Hepatocyte (in vitro differentiated cells): ENCODE data around the gene CDCP1.

Experiments used
- EZH2 ChIP-seq: fragments of 200-600 bp; sonication (generic); IDR thresholded peaks from 2 replicates; pipeline ENCODE4 v1.6.1; 2016; ENCODE audit warnings: antibody characterized with exemption, mild to moderate bottlenecking, borderline replicate concordance
- EZH2phosphoT487 ChIP-seq: fragments of 200-600 bp; sonication (generic); IDR thresholded peaks from one replicate; pipeline ENCODE4 v1.6.1; 2018; ENCODE audit warnings: antibody characterized with exemption, mild to moderate bottlenecking, low read depth, moderate library complexity; ENCODE audit not compliant: unreplicated experiment, severe bottlenecking
- TF ChIP-seq, protein P1 (sequence below): fragments of 200-600 bp; sonication (generic); IDR thresholded peaks from 2 replicates; pipeline ENCODE4 v1.5.1; 2016; ENCODE audit warnings: antibody characterized with exemption, mild to moderate bottlenecking; ENCODE audit not compliant: poor library complexity

- TF ChIP-seq, protein P1, sequence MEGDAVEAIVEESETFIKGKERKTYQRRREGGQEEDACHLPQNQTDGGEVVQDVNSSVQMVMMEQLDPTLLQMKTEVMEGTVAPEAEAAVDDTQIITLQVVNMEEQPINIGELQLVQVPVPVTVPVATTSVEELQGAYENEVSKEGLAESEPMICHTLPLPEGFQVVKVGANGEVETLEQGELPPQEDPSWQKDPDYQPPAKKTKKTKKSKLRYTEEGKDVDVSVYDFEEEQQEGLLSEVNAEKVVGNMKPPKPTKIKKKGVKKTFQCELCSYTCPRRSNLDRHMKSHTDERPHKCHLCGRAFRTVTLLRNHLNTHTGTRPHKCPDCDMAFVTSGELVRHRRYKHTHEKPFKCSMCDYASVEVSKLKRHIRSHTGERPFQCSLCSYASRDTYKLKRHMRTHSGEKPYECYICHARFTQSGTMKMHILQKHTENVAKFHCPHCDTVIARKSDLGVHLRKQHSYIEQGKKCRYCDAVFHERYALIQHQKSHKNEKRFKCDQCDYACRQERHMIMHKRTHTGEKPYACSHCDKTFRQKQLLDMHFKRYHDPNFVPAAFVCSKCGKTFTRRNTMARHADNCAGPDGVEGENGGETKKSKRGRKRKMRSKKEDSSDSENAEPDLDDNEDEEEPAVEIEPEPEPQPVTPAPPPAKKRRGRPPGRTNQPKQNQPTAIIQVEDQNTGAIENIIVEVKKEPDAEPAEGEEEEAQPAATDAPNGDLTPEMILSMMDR, result no peak
- TF ChIP-seq EZH2 (peak; percentile 42), EZH2phosphoT487 (no peak)
Observed at GRCh38 chr3:45145681-45146614, at the start of gene CDCP1.
